Endothelial cell (in vitro differentiated cells): Measurements from ENCODE around the gene HGFAC. TPM values are rescaled to one million over a fixed set of nuclear protein-coding genes. Genes with fewer than 3 reads are reported as not detected.

Experiments
- DNase-seq: peaks from one replicate; pipeline ENCODE4 v3.0.0; 2021; ENCODE audit warnings: low spot score
- H3K27ac Mint-ChIP-seq: one replicate; pipeline ENCODE4 v1.8.0; 2021; ENCODE audit warnings: mixed read lengths, inconsistent platforms; ENCODE audit not compliant: unreplicated experiment
- H3K27me3 Mint-ChIP-seq: one replicate; pipeline ENCODE4 v1.8.0; 2021; ENCODE audit warnings: mild to moderate bottlenecking, moderate library complexity, mixed read lengths, inconsistent platforms; ENCODE audit not compliant: unreplicated experiment
- H3K36me3 Mint-ChIP-seq: one replicate; pipeline ENCODE4 v1.8.0; 2021; ENCODE audit warnings: mild to moderate bottlenecking, low read depth, mixed read lengths, inconsistent platforms; ENCODE audit not compliant: unreplicated experiment
- H3K4me1 Mint-ChIP-seq: one replicate; pipeline ENCODE4 v1.8.0; 2021; ENCODE audit warnings: mild to moderate bottlenecking, mixed read lengths, inconsistent platforms; ENCODE audit not compliant: unreplicated experiment
- H3K4me3 Mint-ChIP-seq: one replicate; pipeline ENCODE4 v1.8.0; 2021; ENCODE audit warnings: mild to moderate bottlenecking, mixed read lengths, inconsistent platforms; ENCODE audit not compliant: unreplicated experiment
- H3K9me3 Mint-ChIP-seq: one replicate; pipeline ENCODE4 v1.8.0; 2021; ENCODE audit warnings: mixed read lengths, inconsistent platforms; ENCODE audit not compliant: unreplicated experiment
- CTCF ChIP-seq: fragments of 200-600 bp; sonication (generic); IDR thresholded peaks from one replicate; pipeline ENCODE4 v1.5.0; 2021; ENCODE audit warnings: antibody characterized with exemption; ENCODE audit not compliant: unreplicated experiment
- total RNA-seq: library from RNA; stranded (reverse); fragmentation: NEBNext Ultra II Directional; extraction: Animal tissue kit (Norgen Biotek cat#: 25700); gene quantifications from one replicate; pipeline ENCODE4 v1.2.1, GENCODE V29; 2021; ENCODE audit not compliant: unreplicated experiment

Gene HGFAC
- total RNA-seq, 1 donor from 2014 or later: 2.4 TPM

GRCh38 chr4:3404546-3404945, 37.2 kb upstream of the HGFAC start:
- DNase-seq: no peak
- Mint-ChIP-seq H3K36me3 (peaks cover 25% of the 10 kb centered on the region), H3K27me3 (peaks cover 2% of the 10 kb centered on the region), H3K9me3 (no peaks in the 10 kb centered on the region), H3K4me1 (no peaks in the 10 kb centered on the region), H3K4me3 (peak overlapping the region; percentile 33), H3K27ac (no peak overlapping the region)
- TF ChIP-seq CTCF: no peak

GRCh38 chr4:3405176-3405575, 36.6 kb upstream of the HGFAC start:
- DNase-seq: no peak
- Mint-ChIP-seq H3K9me3 (no peaks in the 10 kb centered on the region), H3K4me3 (no peak overlapping the region), H3K27ac (no peak overlapping the region), H3K27me3 (peaks cover 2% of the 10 kb centered on the region), H3K4me1 (no peaks in the 10 kb centered on the region), H3K36me3 (peaks cover 25% of the 10 kb centered on the region)
- TF ChIP-seq CTCF: no peak

- Mint-ChIP-seq H3K4me1 (peaks cover 4% of the 10 kb centered on the region), H3K27ac (no peak overlapping the region), H3K4me3 (no peak overlapping the region), H3K36me3 (peaks cover 29% of the 10 kb centered on the region), H3K27me3 (peaks cover 5% of the 10 kb centered on the region), H3K9me3 (no peaks in the 10 kb centered on the region)
- TF ChIP-seq CTCF: no peak
- no peak for DNase-seq
Measured at GRCh38 chr4:3406021-3406420, 35.7 kb upstream of the HGFAC start.

GRCh38 chr4:3406431-3406830, 35.3 kb upstream of the HGFAC start:
- Mint-ChIP-seq H3K36me3 (peaks cover 29% of the 10 kb centered on the region), H3K4me1 (peaks cover 5% of the 10 kb centered on the region), H3K27me3 (peaks cover 5% of the 10 kb centered on the region), H3K9me3 (no peaks in the 10 kb centered on the region), H3K27ac (no peak overlapping the region), H3K4me3 (no peak overlapping the region)
- TF ChIP-seq CTCF: no peak
- no peak for DNase-seq

GRCh38 chr4:3407171-3407771, 34.5 kb upstream of the HGFAC start:
- no peak overlapping the region for H3K4me3 Mint-ChIP-seq
- DNase-seq: no peak
- peak overlapping the region; percentile 57 for H3K27ac Mint-ChIP-seq
- no peaks in the 10 kb centered on the region for H3K9me3 Mint-ChIP-seq
- H3K4me1 Mint-ChIP-seq: peaks cover 5% of the 10 kb centered on the region
- peaks cover 5% of the 10 kb centered on the region for H3K27me3 Mint-ChIP-seq
- no peak for TF ChIP-seq CTCF
- H3K36me3 Mint-ChIP-seq: peaks cover 28% of the 10 kb centered on the region
